ENCODE measurements around the gene RBM27. TPM values are rescaled to one million over a fixed set of nuclear protein-coding genes. Genes with fewer than 3 reads are reported as not detected.

RBM27 gene
- total RNA-seq, 1 donor from 2014 or later = 20.7 TPM

Other genes with a start within 250 kb of the RBM27 start
- 1.1 TPM in 1 of 2 replicates, not detected in the other for gene PLAC8L1, start 98.0 kb upstream of the RBM27 start, total RNA-seq
- gene LARS1, start 21.0 kb upstream of the RBM27 start, total RNA-seq = 116 and 120 TPM in 2 replicates
- gene POU4F3, start 135.2 kb downstream of the RBM27 start, total RNA-seq = 0.07 and 0.09 TPM in 2 replicates
- 106 and 109 TPM in 2 replicates for gene TCERG1, start 243.7 kb downstream of the RBM27 start, total RNA-seq